GM18861 (cell line): Measurements from ENCODE around the gene GSDMA.
"Not testable (repeated sequence)": the region's sequence is repeated elsewhere in the genome, so short reads cannot be mapped to it uniquely, and the experiment has no call there.

ENCODE experiments used
- ATAC-seq: cut with Tn5 transposase; IDR thresholded peaks from one replicate; pipeline ENCODE4 v1.9.1; 2021; ENCODE audit not compliant: unreplicated experiment

GSDMA gene

GRCh38 chr17:39988206-39988810 is 25.5 kb downstream of the GSDMA start:
- ATAC-seq, result no peak

- ATAC-seq, result no peak
Observed at GRCh38 chr17:39994448-39994847, 31.6 kb downstream of the GSDMA start.

GRCh38 chr17:39995438-39995837 is 32.6 kb downstream of the GSDMA start:
- no peak for ATAC-seq

- no peak for ATAC-seq
Observed at GRCh38 chr17:39996162-39996561, 33.4 kb downstream of the GSDMA start.

GRCh38 chr17:39996800-39997199 is 34.0 kb downstream of the GSDMA start:
- ATAC-seq, result no peak

GRCh38 chr17:39997543-39997942 is 34.7 kb downstream of the GSDMA start:
- no peak for ATAC-seq

- ATAC-seq, result no peak
Observed at GRCh38 chr17:39999067-39999466, 36.3 kb downstream of the GSDMA start.

- ATAC-seq, result no peak
Observed at GRCh38 chr17:40000161-40000560, 37.4 kb downstream of the GSDMA start.

- ATAC-seq, result not testable (repeated sequence)
Observed at GRCh38 chr17:40001335-40001734, 38.5 kb downstream of the GSDMA start.

- ATAC-seq, result no peak
Observed at GRCh38 chr17:40004072-40004471, 41.3 kb downstream of the GSDMA start.

GRCh38 chr17:40004712-40005111 is 41.9 kb downstream of the GSDMA start:
- ATAC-seq, result no peak

- no peak for ATAC-seq
Observed at GRCh38 chr17:40005520-40005919, 42.7 kb downstream of the GSDMA start.

- not testable (repeated sequence) for ATAC-seq
Observed at GRCh38 chr17:40010946-40011500, 48.2 kb downstream of the GSDMA start.

GRCh38 chr17:40012017-40012647 is 49.3 kb downstream of the GSDMA start:
- not testable (repeated sequence) for ATAC-seq

- no peak for ATAC-seq
Observed at GRCh38 chr17:40014375-40014980, 51.7 kb downstream of the GSDMA start.

- ATAC-seq, result no peak
Observed at GRCh38 chr17:40015005-40015997, 52.5 kb downstream of the GSDMA start, which contains the start of gene CSF3. Gene CSF3, plus strand, starts transcription at chr17:40015440. Its CDS starts 35 bp downstream, at chr17:40015475.

GRCh38 chr17:40015998-40016985 is 53.5 kb downstream of the GSDMA start:
- ATAC-seq, result no peak

- no peak for ATAC-seq
Observed at GRCh38 chr17:40017422-40018080, 54.7 kb downstream of the GSDMA start.
